ENCODE data around the gene EHD2.

- TF ChIP-seq, protein P1, sequence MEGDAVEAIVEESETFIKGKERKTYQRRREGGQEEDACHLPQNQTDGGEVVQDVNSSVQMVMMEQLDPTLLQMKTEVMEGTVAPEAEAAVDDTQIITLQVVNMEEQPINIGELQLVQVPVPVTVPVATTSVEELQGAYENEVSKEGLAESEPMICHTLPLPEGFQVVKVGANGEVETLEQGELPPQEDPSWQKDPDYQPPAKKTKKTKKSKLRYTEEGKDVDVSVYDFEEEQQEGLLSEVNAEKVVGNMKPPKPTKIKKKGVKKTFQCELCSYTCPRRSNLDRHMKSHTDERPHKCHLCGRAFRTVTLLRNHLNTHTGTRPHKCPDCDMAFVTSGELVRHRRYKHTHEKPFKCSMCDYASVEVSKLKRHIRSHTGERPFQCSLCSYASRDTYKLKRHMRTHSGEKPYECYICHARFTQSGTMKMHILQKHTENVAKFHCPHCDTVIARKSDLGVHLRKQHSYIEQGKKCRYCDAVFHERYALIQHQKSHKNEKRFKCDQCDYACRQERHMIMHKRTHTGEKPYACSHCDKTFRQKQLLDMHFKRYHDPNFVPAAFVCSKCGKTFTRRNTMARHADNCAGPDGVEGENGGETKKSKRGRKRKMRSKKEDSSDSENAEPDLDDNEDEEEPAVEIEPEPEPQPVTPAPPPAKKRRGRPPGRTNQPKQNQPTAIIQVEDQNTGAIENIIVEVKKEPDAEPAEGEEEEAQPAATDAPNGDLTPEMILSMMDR (IDR thresholded peaks at IDR 0.05) = no peak
- no peak for TF ChIP-seq POLR2A (IDR thresholded peaks at IDR 0.05)
Observed at GRCh38 chr19:47698631-47699359, 14.4 kb upstream of the EHD2 start.

All from ovary (tissue), 3 donors.